ENCODE measurements around the gene CD99L2.

Gene CD99L2

DNA sequence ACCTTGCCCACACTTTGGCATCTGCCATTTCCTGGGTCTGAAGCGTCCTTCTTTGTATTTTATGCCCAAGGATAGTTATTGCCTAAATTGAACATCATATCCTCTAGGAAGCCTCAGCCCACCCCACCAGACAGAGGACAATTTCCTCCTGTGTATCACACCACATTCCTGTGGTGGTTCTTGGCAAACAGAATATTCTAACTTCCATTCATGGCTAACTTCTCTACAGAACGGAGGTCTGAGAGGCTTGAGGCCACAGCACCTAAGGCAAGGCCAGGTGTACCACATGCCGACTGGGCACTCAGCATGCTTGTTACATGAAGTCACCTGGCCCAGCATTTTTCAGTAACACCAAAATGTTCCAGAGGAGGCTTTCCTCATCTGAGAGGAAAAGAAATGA lies 42.4 kb downstream of the CD99L2 start:
- Histone ChIP-seq H3K4me2 (ENCODE audit: low read depth, low read length, poor library complexity, severe bottlenecking) (no peak overlapping the region), H3K9me2 (replicated peaks; ENCODE audit: low read depth, low read length) (no peaks in the 10 kb centered on the region), H3K4me3 (ENCODE audit: low read length, poor library complexity, severe bottlenecking) (no peak overlapping the region), H3K9ac (ENCODE audit: low read depth, low read length, poor library complexity, severe bottlenecking) (no peak overlapping the region), H3K36me3 (ENCODE audit: insufficient read depth, low read length) (no peaks in the 10 kb centered on the region), H3K27me3 (ENCODE audit: insufficient read depth, low read length, poor library complexity, severe bottlenecking) (no peaks in the 10 kb centered on the region), H3K4me1 (ENCODE audit: insufficient read depth, low read length, poor library complexity, severe bottlenecking) (no peaks in the 10 kb centered on the region), H3F3A (ENCODE audit: low read depth) (no peaks in the 10 kb centered on the region), H4K20me1 (ENCODE audit: insufficient read depth, low read length, poor library complexity, severe bottlenecking) (no peaks in the 10 kb centered on the region), H3K9me3 (ENCODE audit: insufficient read depth, low read depth, low read length) (peaks cover 3% of the 10 kb centered on the region; the same call in 1 of the 2 replicates), H2AFZ (ENCODE audit: low read length) (no peak overlapping the region), H3K79me2 (ENCODE audit: insufficient read depth, low read length) (no peaks in the 10 kb centered on the region)
- TF ChIP-seq, protein P1, sequence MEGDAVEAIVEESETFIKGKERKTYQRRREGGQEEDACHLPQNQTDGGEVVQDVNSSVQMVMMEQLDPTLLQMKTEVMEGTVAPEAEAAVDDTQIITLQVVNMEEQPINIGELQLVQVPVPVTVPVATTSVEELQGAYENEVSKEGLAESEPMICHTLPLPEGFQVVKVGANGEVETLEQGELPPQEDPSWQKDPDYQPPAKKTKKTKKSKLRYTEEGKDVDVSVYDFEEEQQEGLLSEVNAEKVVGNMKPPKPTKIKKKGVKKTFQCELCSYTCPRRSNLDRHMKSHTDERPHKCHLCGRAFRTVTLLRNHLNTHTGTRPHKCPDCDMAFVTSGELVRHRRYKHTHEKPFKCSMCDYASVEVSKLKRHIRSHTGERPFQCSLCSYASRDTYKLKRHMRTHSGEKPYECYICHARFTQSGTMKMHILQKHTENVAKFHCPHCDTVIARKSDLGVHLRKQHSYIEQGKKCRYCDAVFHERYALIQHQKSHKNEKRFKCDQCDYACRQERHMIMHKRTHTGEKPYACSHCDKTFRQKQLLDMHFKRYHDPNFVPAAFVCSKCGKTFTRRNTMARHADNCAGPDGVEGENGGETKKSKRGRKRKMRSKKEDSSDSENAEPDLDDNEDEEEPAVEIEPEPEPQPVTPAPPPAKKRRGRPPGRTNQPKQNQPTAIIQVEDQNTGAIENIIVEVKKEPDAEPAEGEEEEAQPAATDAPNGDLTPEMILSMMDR (conservative IDR thresholded peaks at IDR 0.05; ENCODE audit: low read length), result no peak
- TF ChIP-seq EZH2phosphoT487 (IDR thresholded peaks at IDR 0.05; ENCODE audit: borderline replicate concordance), result no peak

DNA sequence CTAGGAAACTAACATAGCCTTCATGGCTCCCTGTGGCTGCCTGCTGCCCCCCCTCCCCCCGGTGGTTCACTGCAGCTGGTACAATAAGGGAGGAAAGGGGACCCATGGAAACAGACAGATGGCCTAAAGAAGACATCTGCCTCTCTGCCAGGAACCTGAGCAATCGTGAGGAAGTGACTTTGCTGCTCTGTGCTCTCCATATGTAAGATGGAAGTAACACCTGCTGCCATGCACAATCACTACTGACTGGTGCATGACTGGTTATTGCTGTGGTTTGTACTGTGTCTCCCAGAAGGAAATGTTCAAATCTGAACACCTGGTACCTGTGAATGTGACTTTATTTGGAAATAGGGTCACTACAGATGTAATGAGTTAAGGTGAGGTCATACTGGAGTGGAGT lies 43.6 kb downstream of the CD99L2 start:
- Histone ChIP-seq H3K36me3 (ENCODE audit: insufficient read depth, low read length) (no peaks in the 10 kb centered on the region), H3K27me3 (ENCODE audit: insufficient read depth, low read length, poor library complexity, severe bottlenecking) (no peaks in the 10 kb centered on the region), H3K4me1 (ENCODE audit: insufficient read depth, low read length, poor library complexity, severe bottlenecking) (no peaks in the 10 kb centered on the region), H3K9ac (ENCODE audit: low read depth, low read length, poor library complexity, severe bottlenecking) (no peak overlapping the region), H3K4me3 (ENCODE audit: low read length, poor library complexity, severe bottlenecking) (no peak overlapping the region), H3K9me3 (ENCODE audit: insufficient read depth, low read depth, low read length) (peaks cover 3% of the 10 kb centered on the region; the same call in 1 of the 2 replicates), H3K9me2 (replicated peaks; ENCODE audit: low read depth, low read length) (no peaks in the 10 kb centered on the region), H3K79me2 (ENCODE audit: insufficient read depth, low read length) (no peaks in the 10 kb centered on the region), H2AFZ (ENCODE audit: low read length) (no peak overlapping the region), H4K20me1 (ENCODE audit: insufficient read depth, low read length, poor library complexity, severe bottlenecking) (no peaks in the 10 kb centered on the region), H3K4me2 (ENCODE audit: low read depth, low read length, poor library complexity, severe bottlenecking) (no peak overlapping the region), H3F3A (ENCODE audit: low read depth) (no peaks in the 10 kb centered on the region)
- TF ChIP-seq, protein P1 (conservative IDR thresholded peaks at IDR 0.05; ENCODE audit: low read length), result no peak
- no peak for TF ChIP-seq EZH2phosphoT487 (IDR thresholded peaks at IDR 0.05; ENCODE audit: borderline replicate concordance)

DNA sequence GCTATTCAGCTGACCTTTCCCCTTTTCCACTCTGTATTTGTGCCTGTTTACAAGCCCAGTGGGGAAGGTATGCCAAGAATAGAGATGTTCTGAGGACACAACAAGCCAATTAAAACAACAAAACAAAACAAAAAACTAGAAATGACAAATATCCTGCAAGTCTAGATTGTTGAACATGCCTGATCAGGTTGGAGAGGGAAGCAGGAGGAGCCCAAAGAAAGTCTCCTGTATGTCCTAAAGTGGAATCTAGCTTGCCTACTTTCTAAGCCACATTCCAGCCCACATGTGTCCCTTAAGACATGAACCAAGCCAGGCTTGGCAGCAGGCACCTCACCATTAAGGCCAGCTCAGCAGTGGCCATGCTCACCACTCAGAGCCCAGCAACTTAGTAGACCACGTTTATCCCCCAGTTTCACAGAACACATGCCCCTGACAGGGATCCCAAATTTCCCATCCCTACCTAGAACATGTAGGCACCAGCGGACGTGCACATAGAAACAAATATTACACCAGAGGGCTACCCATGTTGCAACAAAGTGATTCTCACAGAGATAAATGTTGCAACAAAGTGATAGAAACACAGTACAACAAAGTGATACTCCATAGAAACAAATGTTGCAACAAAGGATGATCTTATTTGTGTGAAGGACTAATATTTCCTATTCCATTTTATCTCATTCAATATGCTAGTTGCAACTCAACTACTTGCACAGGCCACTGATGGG lies 48.3 kb downstream of the CD99L2 start:
- no peaks in the 10 kb centered on the region for H3K36me3 ChIP-seq (ENCODE audit: insufficient read depth, low read length)
- no peaks in the 10 kb centered on the region for H4K20me1 ChIP-seq (ENCODE audit: insufficient read depth, low read length, poor library complexity, severe bottlenecking)
- no peak overlapping the region for H3K4me3 ChIP-seq (ENCODE audit: low read length, poor library complexity, severe bottlenecking)
- no peak for TF ChIP-seq EZH2phosphoT487 (IDR thresholded peaks at IDR 0.05; ENCODE audit: borderline replicate concordance)
- TF ChIP-seq, protein P1 (conservative IDR thresholded peaks at IDR 0.05; ENCODE audit: low read length), result no peak
- H3K4me1 ChIP-seq (ENCODE audit: insufficient read depth, low read length, poor library complexity, severe bottlenecking), result no peaks in the 10 kb centered on the region
- H3K79me2 ChIP-seq (ENCODE audit: insufficient read depth, low read length), result no peaks in the 10 kb centered on the region
- H2AFZ ChIP-seq (ENCODE audit: low read length), result no peak overlapping the region
- no peaks in the 10 kb centered on the region for H3K9me2 ChIP-seq (replicated peaks; ENCODE audit: low read depth, low read length)
- no peaks in the 10 kb centered on the region for H3F3A ChIP-seq (ENCODE audit: low read depth)
- H3K9ac ChIP-seq (ENCODE audit: low read depth, low read length, poor library complexity, severe bottlenecking), result no peak overlapping the region
- H3K9me3 ChIP-seq (ENCODE audit: insufficient read depth, low read depth, low read length), result no peaks in the 10 kb centered on the region
- no peaks in the 10 kb centered on the region for H3K27me3 ChIP-seq (ENCODE audit: insufficient read depth, low read length, poor library complexity, severe bottlenecking)
- H3K4me2 ChIP-seq (ENCODE audit: low read depth, low read length, poor library complexity, severe bottlenecking), result no peak overlapping the region

Data from Loucy (cell line).